Left ventricle myocardium inferior (tissue), 1 donor: ENCODE results near the gene PDZD2. TPM values are rescaled to one million over a fixed set of nuclear protein-coding genes. Genes with fewer than 3 reads are reported as not detected.
"Not testable (repeated sequence)": the region's sequence is repeated elsewhere in the genome, so short reads cannot be mapped to it uniquely, and the experiment has no call there.

Source experiments
- DNase-seq: peaks from one replicate; pipeline ENCODE4 v3.0.0-alpha.2; 2020
- H3K27ac ChIP-seq: fragments of 200-600 bp; replicated peaks from 2 replicates; pipeline ENCODE4 v1.8.0; 2021
- H3K27me3 ChIP-seq: fragments of 200-600 bp; 2 replicates; pipeline ENCODE4 v1.8.0; 2021; ENCODE audit warnings: low read depth
- H3K36me3 ChIP-seq: fragments of 200-600 bp; 2 replicates; pipeline ENCODE4 v1.8.0; 2021
- H3K4me1 ChIP-seq: fragments of 200-600 bp; 2 replicates; pipeline ENCODE4 v1.8.0; 2021
- H3K4me3 ChIP-seq: fragments of 200-600 bp; 2 replicates; pipeline ENCODE4 v1.8.0; 2021; ENCODE audit warnings: mild to moderate bottlenecking, moderate library complexity
- H3K9me3 ChIP-seq: fragments of 200-600 bp; replicated peaks from 2 replicates; pipeline ENCODE4 v1.8.0; 2021
- CTCF ChIP-seq: fragments of 200-600 bp; IDR thresholded peaks from 2 replicates; pipeline ENCODE4 v1.8.0; 2021; ENCODE audit warnings: antibody characterized with exemption, mild to moderate bottlenecking, borderline replicate concordance
- intact Hi-C: fragments of 100-400 bp; cut with micrococcal nuclease; formaldehyde crosslinking; loops from one replicate; pipeline ENCODE4 v1.11.0; 2022
- total RNA-seq: library from RNA; stranded (reverse); fragmentation: NEBNext Ultra II Directional; extraction: Animal tissue kit (Norgen Biotek cat#: 25700); gene quantifications from one replicate; pipeline ENCODE4 v1.2.1, GENCODE V29; 2021
- donor health status: DM: no; HTN: yes; CAD: no; lungs with severe emphysema.

Gene PDZD2
- total RNA-seq, 1 donor from 2014 or later: 120 TPM

GRCh38 chr5:31720811-31721345, 81.9 kb downstream of the PDZD2 start:
- intact Hi-C loops: no loop called here
- no peaks in the 10 kb centered on the region for H3K27me3 ChIP-seq
- H3K27ac ChIP-seq: no peak overlapping the region

GRCh38 chr5:31722111-31722510, 83.2 kb downstream of the PDZD2 start:
- intact Hi-C loops: no loop called here
- no peak for DNase-seq

More at GRCh38 chr5:31720811-31721345, 81.9 kb downstream of the PDZD2 start:
- Histone ChIP-seq H3K4me3 (no peak overlapping the region), H3K36me3 (no peaks in the 10 kb centered on the region), H3K9me3 (no peaks in the 10 kb centered on the region), H3K4me1 (peaks cover 51% of the 10 kb centered on the region)
- no peak for DNase-seq
- no peak for TF ChIP-seq CTCF

GRCh38 chr5:31725996-31726395, 87.1 kb downstream of the PDZD2 start:
- TF ChIP-seq CTCF: no peak
- H3K4me1 ChIP-seq: peaks cover 65% of the 10 kb centered on the region
- H3K27ac ChIP-seq: no peak overlapping the region
- no peaks in the 10 kb centered on the region for H3K36me3 ChIP-seq
- H3K27me3 ChIP-seq: no peaks in the 10 kb centered on the region
- DNase-seq: no peak
- no peak overlapping the region for H3K4me3 ChIP-seq
- intact Hi-C loops: no loop called here
- H3K9me3 ChIP-seq: no peaks in the 10 kb centered on the region

More at GRCh38 chr5:31722111-31722510, 83.2 kb downstream of the PDZD2 start:
- H3K9me3 ChIP-seq: no peaks in the 10 kb centered on the region
- TF ChIP-seq CTCF: no peak
- H3K36me3 ChIP-seq: no peaks in the 10 kb centered on the region
- no peaks in the 10 kb centered on the region for H3K27me3 ChIP-seq
- no peak overlapping the region for H3K4me3 ChIP-seq
- H3K4me1 ChIP-seq: peaks cover 62% of the 10 kb centered on the region
- H3K27ac ChIP-seq: peak overlapping the region; percentile 21

- peaks cover 67% of the 10 kb centered on the region for H3K4me1 ChIP-seq
- DNase-seq: no peak
- no peaks in the 10 kb centered on the region for H3K36me3 ChIP-seq
- no peak overlapping the region for H3K4me3 ChIP-seq
- intact Hi-C loops: no loop called here
- H3K27ac ChIP-seq: peak overlapping the region; percentile 47
- H3K9me3 ChIP-seq: no peaks in the 10 kb centered on the region
- TF ChIP-seq CTCF: no peak
- no peaks in the 10 kb centered on the region for H3K27me3 ChIP-seq
Observed at GRCh38 chr5:31726952-31727351, 88.0 kb downstream of the PDZD2 start.

- H3K36me3 ChIP-seq: no peaks in the 10 kb centered on the region
- no peak overlapping the region for H3K4me3 ChIP-seq
- H3K9me3 ChIP-seq: no peaks in the 10 kb centered on the region
- intact Hi-C loops: no loop called here
- no peaks in the 10 kb centered on the region for H3K27me3 ChIP-seq
- peak overlapping the region; percentile 47 for H3K27ac ChIP-seq
- no peak for DNase-seq
- peaks cover 69% of the 10 kb centered on the region for H3K4me1 ChIP-seq
- TF ChIP-seq CTCF: no peak
Observed at GRCh38 chr5:31728039-31728438, 89.1 kb downstream of the PDZD2 start.

- intact Hi-C loops, H3K4me3 ChIP-seq, H3K36me3 ChIP-seq, H3K9me3 ChIP-seq, H3K27me3 ChIP-seq, DNase-seq: not testable (repeated sequence)
- peaks cover 76% of the 10 kb centered on the region for H3K4me1 ChIP-seq
- peak overlapping the region; percentile 47 for H3K27ac ChIP-seq
Observed at GRCh38 chr5:31728806-31729205, 89.9 kb downstream of the PDZD2 start.
